GM12878 (cell line): ENCODE results near the gene RPP30. TPM values are rescaled to one million over a fixed set of nuclear protein-coding genes. Genes with fewer than 3 reads are reported as not detected.

ENCODE experiments used
- ATAC-seq: fragments of 200-7000 bp; cut with Tn5 transposase; 3 replicates; pipeline ENCODE4 v1.9.1; 2020; ENCODE audit warnings: mild to moderate bottlenecking, moderate library complexity
- BruUV-seq: library from RNA; stranded (reverse); fragments of 400-500 nt; replicated peaks from 2 replicates; lab custom pipeline; 2021; lab: Mats Ljungman, UMichigan
- CTCF ChIA-PET: fragments of 300-600 bp; sonication (Branson Sonifier 250); formaldehyde crosslinking; extraction: SDS; loops from one replicate; lab custom pipeline; 2021; ENCODE audit warnings: inconsistent platforms; lab: Yijun Ruan, JAX
- POLR2A ChIA-PET: fragments of 350-600 bp; formaldehyde crosslinking; extraction: SDS; loops from one replicate; lab custom pipeline; 2021; ENCODE audit warnings: inconsistent platforms; lab: Charles Lee
- RAD21 ChIA-PET: fragments of 300-600 bp; sonication (Branson Sonifier 250); formaldehyde crosslinking; loops from one replicate; lab custom pipeline; 2023; ENCODE audit warnings: antibody characterized with exemption; ENCODE audit not compliant: unreplicated experiment; lab: Charles Lee
- SMC1A ChIA-PET: fragments of 300-600 bp; sonication (Branson Sonifier 250); formaldehyde crosslinking; loops from one replicate; lab custom pipeline; 2023; ENCODE audit not compliant: unreplicated experiment, uncharacterized antibody; lab: Charles Lee
- DNase-seq: peaks from one replicate; pipeline ENCODE4 v3.0.0-alpha.2; 2011; ENCODE audit warnings: low read depth, low spot score
- FAIRE-seq: peaks from 3 replicates; lab custom pipeline; 2011; peaks lifted over from hg19 to GRCh38; lab: Jason Lieb, UNC
- H2AFZ ChIP-seq: 2 replicates; pipeline ENCODE4 v1.6.0; 2011; ENCODE audit warnings: low read depth, low read length, control low read depth; ENCODE audit not compliant: control insufficient read depth
- H3K27ac ChIP-seq: 2 replicates; pipeline ENCODE4 v1.5.1; 2011; ENCODE audit warnings: control low read depth; ENCODE audit not compliant: control insufficient read depth, insufficient read depth
- H3K27me3 ChIP-seq, 2 experiments: replicated peaks in 1 of 2; 2 replicates each; pipeline versions ENCODE4 v1.6.0 to v1.6.1; 2011; ENCODE audit warnings: low read length in 1 of 2; ENCODE audit not compliant: control insufficient read depth in 2 of 2, insufficient read depth in 2 of 2
- H3K36me3 ChIP-seq, 2 experiments: 2 replicates each; pipeline ENCODE4 v1.5.1; 2011; ENCODE audit warnings: low read length in 1 of 2; ENCODE audit not compliant: control insufficient read depth in 2 of 2, insufficient read depth in 2 of 2
- H3K4me1 ChIP-seq: 2 replicates; pipeline ENCODE4 v1.6.1; 2011; ENCODE audit warnings: mild to moderate bottlenecking, low read length, moderate library complexity, mixed read lengths; ENCODE audit not compliant: control insufficient read depth, insufficient read depth
- H3K4me2 ChIP-seq: 2 replicates; pipeline ENCODE4 v1.6.0; 2011; ENCODE audit warnings: control low read depth; ENCODE audit not compliant: control insufficient read depth, insufficient read depth
- H3K4me3 ChIP-seq: fragments of 200-600 bp; sonication (generic); 2 replicates; pipeline ENCODE4 v1.5.1; 2016
- H3K79me2 ChIP-seq: 2 replicates; pipeline ENCODE4 v1.6.0; 2011; ENCODE audit warnings: low read length; ENCODE audit not compliant: control insufficient read depth, insufficient read depth
- H3K9ac ChIP-seq: 2 replicates; pipeline ENCODE4 v1.8.0; 2011; ENCODE audit warnings: low read length, control low read depth, mixed read lengths; ENCODE audit not compliant: control insufficient read depth, insufficient read depth
- H3K9me3 ChIP-seq: replicated peaks from 3 replicates; pipeline ENCODE4 v1.5.1; 2011; ENCODE audit warnings: mild to moderate bottlenecking, low read length; ENCODE audit not compliant: control insufficient read depth, insufficient read depth
- H4K20me1 ChIP-seq: 2 replicates; pipeline ENCODE4 v1.6.0; 2011; ENCODE audit not compliant: control insufficient read depth, insufficient read depth
- BCL11A ChIP-seq: IDR thresholded peaks from 2 replicates; pipeline ENCODE4 v1.6.1; 2011; ENCODE audit warnings: low read depth, low read length
- BRCA1 ChIP-seq: IDR thresholded peaks from 2 replicates; pipeline ENCODE4 v1.6.1; 2011; ENCODE audit warnings: low read depth, low read length, improper control_type of control experiment
- YBX1 ChIP-seq: fragments of 450-650 bp; IDR thresholded peaks from 2 replicates; pipeline ENCODE4 v1.6.1; 2016; ENCODE audit warnings: antibody characterized with exemption
- ZNF592 ChIP-seq: fragments of 450-650 bp; IDR thresholded peaks from 2 replicates; pipeline ENCODE4 v1.6.1; 2017; ENCODE audit warnings: mild to moderate bottlenecking, moderate library complexity
- WGBS: methylation state at CpG from one replicate; pipeline ENCODE4 v1.1.6; 2016; ENCODE audit warnings: low lambda C conversion rate; ENCODE audit not compliant: insufficient replicate concordance, insufficient coverage; ENCODE audit errors: missing lambda C conversion rate; 5-methylcytosine and 5-hydroxymethylcytosine counted together
- in situ Hi-C: fragments of 300-500 bp; cut with MboI; formaldehyde crosslinking; loops from 9 replicates; pipeline ENCODE4 v1.14.3; 2018; ENCODE audit warnings: mixed read lengths
- intact Hi-C: fragments of 100-400 bp; cut with micrococcal nuclease; formaldehyde crosslinking; loops from one replicate; pipeline ENCODE4 v1.14.2; 2022; ENCODE audit not compliant: unreplicated experiment
- polyA plus RNA-seq, 11 experiments: library from polyadenylated mRNA; depleted of rRNA in 4 of 11; unstranded in 6 of 11; stranded (reverse) in 5 of 11; fragments of >200 nt; fragmentation: Nextera tagmentation in 4 of 11; fragmentation: Illumina TruSeq in 1 of 11; extraction: Ambion mirVana in 4 of 11; extraction: Trizol in 1 of 11; gene quantifications; 1 replicate in 1 of 11; 2 replicates in 10 of 11; pipeline versions ENCODE4 v1.2.1 to v1.2.3, GENCODE V29; 2011 to 2016; ENCODE audit warnings: inconsistent platforms in 2 of 11, missing spikeins in 2 of 11, low read depth in 1 of 11
- total RNA-seq, 4 experiments: library from RNA; depleted of rRNA in 3 of 4; stranded (reverse); fragments of >200 nt in 3 of 4; fragmentation: Illumina TruSeq in 1 of 4; extraction: Trizol in 1 of 4; gene quantifications; 2 replicates each; pipeline versions ENCODE4 v1.2.1 to v1.2.3, GENCODE V29; 2013 to 2021

Gene RPP30
- total and polyA plus RNA-seq, 10 of the 15 experiments (the other 5 are each of a cell fraction or from before 2014, with no cell fraction given): 48.0 to 208 (median 72.6) TPM

- Histone ChIP-seq H3K27ac (no peak overlapping the region), H3K36me3 (no peaks in the 10 kb centered on the region)
- CTCF ChIA-PET: interaction anchor here (0.6 kb wide), 1 partner anchor 40 kb away, joined by 3 read pairs; no protein-coding TSS in a partner anchor
- TF ChIP-seq YBX1 (no peak), ZNF592 (no peak), BCL11A (no peak), BRCA1 (no peak)
- TF ChIP-seq, all 136 proteins: peak for 0
- no peak for FAIRE-seq
- Histone ChIP-seq H2AFZ (no peak overlapping the region), H4K20me1 (no peaks in the 10 kb centered on the region), H3K27me3 (no peaks in the 10 kb centered on the region), H3K4me1 (no peaks in the 10 kb centered on the region), H3K79me2 (no peaks in the 10 kb centered on the region), H3K4me3 (no peak overlapping the region), H3K4me2 (no peak overlapping the region), H3K9me3 (no peaks in the 10 kb centered on the region), H3K9ac (no peak overlapping the region)
- ATAC-seq: no peak
- no peak for DNase-seq
- SMC1A ChIA-PET: no interaction called here
- WGBS: 67% methylated on average over 5 of the region's 5 CpGs
- POLR2A ChIA-PET: no interaction called here
- intact Hi-C loops (no loop called here), in situ Hi-C loops (no loop called here)
- no TSS peak for BruUV-seq
- RAD21 ChIA-PET: interaction anchor here (0.9 kb wide), 1 partner anchor 13 kb away, joined by 4 read pairs; no protein-coding TSS in a partner anchor
Observed at GRCh38 chr10:90925079-90926029, 53.6 kb downstream of the RPP30 start.
